T47D (cell line): ENCODE data around the gene SOWAHB.

Experiments used
- DNase-seq, 2 experiments: peaks; one replicate each; pipeline versions ENCODE4 v3.0.0 to v3.0.0-alpha.2; 2011 to 2012; ENCODE audit warnings: low read depth in 1 of 2, low spot score in 1 of 2
- JUND ChIP-seq: IDR thresholded peaks from 2 replicates; pipeline ENCODE4 v1.6.1; 2012; ENCODE audit warnings: low read depth
- in situ Hi-C: cut with HindIII; loops from 2 replicates; pipeline ENCODE4 v1.10.0; 2016; ENCODE audit warnings: low sequenced_read_pairs, low pct_unique_long_range_greater_than_20kb

SOWAHB gene

GRCh38 chr4:76866641-76867040, 31.3 kb downstream of the SOWAHB start:
- no peak for TF ChIP-seq JUND
- in situ Hi-C loops, result no loop called here
- no peak for DNase-seq

GRCh38 chr4:76858319-76858718, 39.6 kb downstream of the SOWAHB start:
- in situ Hi-C loops, result no loop called here
- no peak for DNase-seq
- no peak for TF ChIP-seq JUND

DNA sequence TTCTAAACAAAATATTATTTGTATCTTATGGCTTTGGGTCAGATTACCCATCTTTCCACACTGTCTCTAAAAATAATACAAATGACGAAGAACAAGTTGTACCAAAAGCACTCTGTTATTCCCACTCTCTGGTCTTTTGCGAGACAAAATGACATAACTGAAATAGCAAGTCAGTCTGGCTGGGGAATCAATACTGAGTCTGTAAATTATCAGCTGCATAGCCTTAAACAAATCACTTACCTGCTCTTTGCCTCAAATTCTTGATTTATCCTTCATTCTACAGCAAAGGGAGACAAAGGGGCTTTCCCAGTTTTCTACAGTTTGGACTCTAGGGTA, 40.9 kb downstream of the SOWAHB start:
- TF ChIP-seq JUND, result no peak
- DNase-seq, result no peak
- in situ Hi-C loops, result no loop called here

- in situ Hi-C loops, result no loop called here
- peak in 1 of 2 experiments; percentile 22 for DNase-seq
- no peak for TF ChIP-seq JUND
These were observed 41.5 kb downstream of the SOWAHB start for GRCh38 chr4:76856243-76857073.

DNA sequence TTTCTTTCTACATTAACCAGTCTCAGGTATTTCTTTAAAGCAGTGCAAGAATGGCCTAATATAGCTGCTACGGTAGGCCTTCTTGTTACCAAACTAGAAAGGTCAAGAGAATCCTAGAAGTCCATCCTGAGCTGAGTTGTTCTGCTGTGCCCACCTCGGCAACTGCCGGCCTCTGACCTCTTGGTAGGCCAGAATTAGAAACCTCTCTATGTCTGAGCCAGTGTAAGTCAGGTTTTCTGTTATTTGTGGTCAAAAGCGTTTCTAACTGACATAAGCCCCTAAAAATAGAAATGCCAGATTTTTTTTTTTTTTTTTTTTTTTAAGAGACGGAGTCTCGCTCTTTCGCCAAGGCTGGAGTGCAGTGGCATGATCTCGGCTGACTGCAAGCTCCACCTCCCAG, 43.1 kb downstream of the SOWAHB start:
- no peak for DNase-seq
- TF ChIP-seq JUND, result no peak
- in situ Hi-C loops, result no loop called here

DNA sequence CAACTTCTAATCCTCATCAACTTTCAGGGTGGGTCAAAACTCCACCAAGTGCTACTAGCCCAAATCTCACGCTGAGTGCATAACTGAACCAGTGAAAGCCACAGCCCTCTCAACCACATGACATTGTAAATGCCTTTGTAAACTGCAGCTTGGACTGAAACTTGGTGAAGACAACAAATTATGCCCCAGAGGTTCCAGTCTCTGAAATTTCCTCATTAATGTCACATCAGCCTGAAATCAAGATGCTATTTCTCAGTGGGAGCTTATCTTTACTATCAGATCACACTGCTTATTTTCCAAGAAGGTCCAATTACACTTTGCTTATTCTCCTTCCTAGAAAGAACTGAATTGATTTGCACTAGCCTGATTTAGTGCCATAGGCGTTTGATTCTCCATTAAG, 46.6 kb downstream of the SOWAHB start:
- DNase-seq, result no peak
- in situ Hi-C loops, result no loop called here
- TF ChIP-seq JUND, result no peak

GRCh38 chr4:76850010-76850441, 47.9 kb downstream of the SOWAHB start:
- in situ Hi-C loops, result no loop called here
- TF ChIP-seq JUND, result no peak
- DNase-seq, result no peak
